SK-N-SH treated with all-trans-retinoic acid at 6 μM for 48 hours (cell line): ENCODE data around the gene TNS4.

Source experiments
- ATAC-seq: fragments of 200-7000 bp; cut with Tn5 transposase; 3 replicates; pipeline ENCODE4 v1.9.1; 2020; ENCODE audit warnings: mild to moderate bottlenecking, moderate library complexity
- BACH2 ChIP-seq: fragments of 250-450 bp; sonication (Bioruptor Pico); IDR thresholded peaks from 2 replicates; pipeline ENCODE4 v1.9.0; 2021; ENCODE audit warnings: mild to moderate bottlenecking, borderline replicate concordance
- CSRNP3 ChIP-seq: fragments of 250-450 bp; sonication (Bioruptor Pico); IDR thresholded peaks from 2 replicates; pipeline ENCODE4 v1.5.1; 2021; ENCODE audit warnings: mild to moderate bottlenecking, moderate library complexity
- ESRRG ChIP-seq: fragments of 250-450 bp; sonication (Bioruptor Pico); IDR thresholded peaks from 2 replicates; pipeline ENCODE4 v1.6.1; 2021; ENCODE audit warnings: mild to moderate bottlenecking
- GLIS3 ChIP-seq: fragments of 250-450 bp; sonication (Bioruptor Pico); IDR thresholded peaks from 2 replicates; pipeline ENCODE4 v1.5.0; 2020; ENCODE audit warnings: mild to moderate bottlenecking, moderate library complexity
- ISL1 ChIP-seq: fragments of 250-450 bp; sonication (Bioruptor Pico); IDR thresholded peaks from 2 replicates; pipeline ENCODE4 v2.1.2; 2022; ENCODE audit warnings: mild to moderate bottlenecking, moderate library complexity
- PATZ1 ChIP-seq: fragments of 250-450 bp; sonication (Bioruptor Pico); IDR thresholded peaks from 2 replicates; pipeline ENCODE4 v1.8.0; 2020; ENCODE audit warnings: mild to moderate bottlenecking, moderate library complexity, borderline replicate concordance
- PPARA ChIP-seq: fragments of 250-450 bp; sonication (Bioruptor Pico); IDR thresholded peaks from 2 replicates; pipeline ENCODE4 v1.5.0; 2020; ENCODE audit warnings: mild to moderate bottlenecking, borderline replicate concordance
- RARB ChIP-seq: fragments of 250-450 bp; sonication (Bioruptor Pico); IDR thresholded peaks from 2 replicates; pipeline ENCODE4 v1.8.0; 2021; ENCODE audit warnings: mild to moderate bottlenecking, moderate library complexity
- SNAI2 ChIP-seq: fragments of 250-450 bp; sonication (Bioruptor Pico); IDR thresholded peaks from 2 replicates; pipeline ENCODE4 v1.5.0; 2020; ENCODE audit warnings: mild to moderate bottlenecking, moderate library complexity
- TCF4 ChIP-seq: fragments of 250-450 bp; sonication (Bioruptor Pico); IDR thresholded peaks from 2 replicates; pipeline ENCODE4 v1.8.0; 2021; ENCODE audit warnings: mild to moderate bottlenecking, moderate library complexity, borderline replicate concordance
- TOX ChIP-seq: fragments of 250-450 bp; sonication (Bioruptor Pico); IDR thresholded peaks from 2 replicates; pipeline ENCODE4 v1.8.0; 2021; ENCODE audit warnings: mild to moderate bottlenecking, moderate library complexity, borderline replicate concordance
- TSHZ2 ChIP-seq: fragments of 250-450 bp; sonication (Bioruptor Pico); IDR thresholded peaks from 2 replicates; pipeline ENCODE4 v1.5.0; 2020; ENCODE audit warnings: mild to moderate bottlenecking, moderate library complexity
- ZC3H10 ChIP-seq: fragments of 250-450 bp; sonication (Bioruptor Pico); IDR thresholded peaks from 2 replicates; pipeline ENCODE4 v1.5.1; 2021; ENCODE audit warnings: mild to moderate bottlenecking, moderate library complexity
- ZFP3 ChIP-seq: fragments of 250-450 bp; sonication (Bioruptor Pico); IDR thresholded peaks from 2 replicates; pipeline ENCODE4 v1.5.0; 2020; ENCODE audit warnings: mild to moderate bottlenecking, moderate library complexity
- ZFP30 ChIP-seq: fragments of 450-650 bp; formaldehyde crosslinking; IDR thresholded peaks from 2 replicates; pipeline ENCODE4 v1.5.0; 2022; ENCODE audit warnings: mild to moderate bottlenecking, moderate library complexity
- ZNF565 ChIP-seq: fragments of 450-650 bp; formaldehyde crosslinking; conservative IDR thresholded peaks from 2 replicates; pipeline ENCODE4 v1.5.0; 2020; ENCODE audit warnings: low read depth, mild to moderate bottlenecking, moderate library complexity
- ZNF70 ChIP-seq: fragments of 450-650 bp; formaldehyde crosslinking; IDR thresholded peaks from 2 replicates; pipeline ENCODE4 v1.5.0; 2020; ENCODE audit warnings: mild to moderate bottlenecking, moderate library complexity
- ZNF8 ChIP-seq: fragments of 450-650 bp; formaldehyde crosslinking; IDR thresholded peaks from 2 replicates; pipeline ENCODE4 v1.5.0; 2020; ENCODE audit warnings: mild to moderate bottlenecking, moderate library complexity
- TF ChIP-seq, protein P1 (sequence below): fragments of 250-450 bp; sonication (Bioruptor Pico); IDR thresholded peaks from 2 replicates; pipeline ENCODE4 v1.8.0; 2021; ENCODE audit warnings: low read depth, mild to moderate bottlenecking, moderate library complexity, borderline replicate concordance

Gene TNS4

DNA sequence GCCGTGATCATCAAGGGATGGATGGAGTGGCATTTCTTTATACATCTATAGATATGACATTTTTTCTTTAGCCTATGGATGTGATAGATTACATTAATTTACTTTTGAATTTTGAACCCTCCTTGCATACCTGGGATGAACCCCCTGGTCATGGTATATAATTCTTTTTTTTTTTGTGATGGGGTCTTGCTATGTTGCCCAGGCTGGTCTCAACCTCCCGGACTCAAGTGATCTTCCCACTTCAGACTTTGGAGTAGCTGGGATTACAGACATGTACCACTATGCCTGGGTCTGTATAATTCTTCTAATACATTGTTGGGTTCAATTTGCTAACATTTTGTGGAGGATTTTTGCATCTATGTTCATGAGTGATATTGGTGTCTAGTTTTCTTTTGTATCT, 1.7 kb upstream of the TNS4 start:
- ATAC-seq: no peak

GRCh38 chr17:40502716-40503115, 1.3 kb upstream of the TNS4 start:
- ATAC-seq: no peak
- no peak for TF ChIP-seq ZFP30 (CRISPR knock-in tag)
- TF ChIP-seq GLIS3 (CRISPR knock-in tag): no peak
- TF ChIP-seq BACH2 (CRISPR knock-in tag): no peak
- no peak for TF ChIP-seq TOX (CRISPR knock-in tag)
- no peak for TF ChIP-seq PPARA (CRISPR knock-in tag)
- no peak for TF ChIP-seq SNAI2 (CRISPR knock-in tag)
- no peak for TF ChIP-seq PATZ1 (CRISPR knock-in tag)
- no peak for TF ChIP-seq ZC3H10 (CRISPR knock-in tag)
- TF ChIP-seq ZNF565: no peak
- no peak for TF ChIP-seq CSRNP3 (CRISPR knock-in tag)
- no peak for TF ChIP-seq ZNF70
- TF ChIP-seq, protein P1, sequence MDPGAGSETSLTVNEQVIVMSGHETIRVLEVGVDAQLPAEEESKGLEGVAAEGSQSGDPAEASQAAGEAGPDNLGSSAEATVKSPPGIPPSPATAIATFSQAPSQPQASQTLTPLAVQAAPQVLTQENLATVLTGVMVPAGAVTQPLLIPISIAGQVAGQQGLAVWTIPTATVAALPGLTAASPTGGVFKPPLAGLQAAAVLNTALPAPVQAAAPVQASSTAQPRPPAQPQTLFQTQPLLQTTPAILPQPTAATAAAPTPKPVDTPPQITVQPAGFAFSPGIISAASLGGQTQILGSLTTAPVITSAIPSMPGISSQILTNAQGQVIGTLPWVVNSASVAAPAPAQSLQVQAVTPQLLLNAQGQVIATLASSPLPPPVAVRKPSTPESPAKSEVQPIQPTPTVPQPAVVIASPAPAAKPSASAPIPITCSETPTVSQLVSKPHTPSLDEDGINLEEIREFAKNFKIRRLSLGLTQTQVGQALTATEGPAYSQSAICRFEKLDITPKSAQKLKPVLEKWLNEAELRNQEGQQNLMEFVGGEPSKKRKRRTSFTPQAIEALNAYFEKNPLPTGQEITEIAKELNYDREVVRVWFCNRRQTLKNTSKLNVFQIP (CRISPR knock-in tag): no peak
- TF ChIP-seq TSHZ2 (CRISPR knock-in tag): no peak
- TF ChIP-seq ZNF8 (CRISPR knock-in tag): no peak
- TF ChIP-seq ESRRG (CRISPR knock-in tag): no peak
- TF ChIP-seq TCF4 (CRISPR knock-in tag): no peak

More for the DNA sequence above, 1.7 kb upstream of the TNS4 start:
- TF ChIP-seq PATZ1 (CRISPR knock-in tag): no peak
- TF ChIP-seq CSRNP3 (CRISPR knock-in tag): no peak

DNA sequence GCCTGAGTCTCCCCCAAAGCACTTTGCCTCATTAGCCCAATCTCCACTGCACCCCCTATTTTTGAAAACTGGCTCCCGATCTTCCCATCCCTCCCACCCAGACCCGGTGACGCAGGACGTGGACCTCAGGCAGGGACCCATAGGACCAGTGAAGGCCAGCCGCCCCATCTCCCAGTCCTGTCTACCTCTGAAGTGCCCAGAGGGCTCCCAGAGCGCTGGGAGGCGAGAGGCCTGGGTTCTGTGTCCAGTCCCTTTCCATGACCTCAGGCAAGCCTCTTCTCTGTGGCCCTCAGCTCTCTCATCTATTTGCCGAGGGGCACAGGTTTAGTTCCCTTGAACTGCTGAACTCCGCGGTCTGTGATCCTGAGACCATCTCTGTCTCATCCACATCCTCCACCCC, 714 bp downstream of the TNS4 start:
- TF ChIP-seq ZFP3 (no peak), RARB (CRISPR knock-in tag) (no peak), ZFP30 (CRISPR knock-in tag) (no peak), TSHZ2 (CRISPR knock-in tag) (no peak), CSRNP3 (CRISPR knock-in tag) (no peak), ISL1 (CRISPR knock-in tag) (no peak), TOX (CRISPR knock-in tag) (no peak), ESRRG (CRISPR knock-in tag) (no peak), ZNF8 (CRISPR knock-in tag) (no peak)
- TF ChIP-seq, protein P1 (CRISPR knock-in tag): no peak
- TF ChIP-seq, all 23 proteins: peak for 0
- ATAC-seq: no peak
